Measurements from ENCODE around the gene TPCN1.

- no peak for TF ChIP-seq CTCF (IDR thresholded peaks at IDR 0.05; ENCODE audit: insufficient read depth, low read length, poor library complexity, severe bottlenecking)
- TF ChIP-seq EZH2phosphoT487 (conservative IDR thresholded peaks at IDR 0.05; ENCODE audit: low read length), result no peak
Measured at GRCh38 chr12:113245695-113246477, 24.6 kb downstream of the TPCN1 start.
